Measurements from ENCODE around the gene PGBD4.
"Not testable (repeated sequence)": the region's sequence is repeated elsewhere in the genome, so short reads cannot be mapped to it uniquely, and the experiment has no call there.

The PGBD4 gene

GRCh38 chr15:34109797-34110663 lies 8.1 kb downstream of the PGBD4 start:
- no peak overlapping the region for H3K4me3 ChIP-seq (ENCODE audit: low read depth, low read length)
- DNase-seq (ENCODE audit: low read depth) = no peak

- no peak for DNase-seq (ENCODE audit: low read depth)
- no peak overlapping the region for H3K4me3 ChIP-seq (ENCODE audit: low read depth, low read length)
These were observed 9.6 kb downstream of the PGBD4 start for GRCh38 chr15:34111488-34111887.

- no peak overlapping the region for H3K4me3 ChIP-seq (ENCODE audit: low read depth, low read length)
- no peak for DNase-seq (ENCODE audit: low read depth)
These were observed 12.3 kb downstream of the PGBD4 start for GRCh38 chr15:34114215-34114614.

GRCh38 chr15:34114739-34115138 lies 12.9 kb downstream of the PGBD4 start:
- DNase-seq (ENCODE audit: low read depth) = no peak
- H3K4me3 ChIP-seq (ENCODE audit: low read depth, low read length) = no peak overlapping the region

GRCh38 chr15:34116620-34117019 lies 14.7 kb downstream of the PGBD4 start:
- DNase-seq (ENCODE audit: low read depth) = no peak

GRCh38 chr15:34119291-34119690 lies 17.4 kb downstream of the PGBD4 start:
- DNase-seq (ENCODE audit: low read depth) = no peak
- no peak overlapping the region for H3K4me3 ChIP-seq (ENCODE audit: low read depth, low read length)

More at GRCh38 chr15:34116620-34117019, 14.7 kb downstream of the PGBD4 start:
- no peak overlapping the region for H3K4me3 ChIP-seq (ENCODE audit: low read depth, low read length)

- DNase-seq (ENCODE audit: low read depth); H3K4me3 ChIP-seq (ENCODE audit: low read depth, low read length): not testable (repeated sequence)
These were observed 18.5 kb downstream of the PGBD4 start for GRCh38 chr15:34120420-34120819.

- not testable (repeated sequence) for DNase-seq (ENCODE audit: low read depth); H3K4me3 ChIP-seq (ENCODE audit: low read depth, low read length)
These were observed 19.9 kb downstream of the PGBD4 start for GRCh38 chr15:34121786-34122185.

- no peak overlapping the region for H3K4me3 ChIP-seq (ENCODE audit: low read depth, low read length)
- DNase-seq (ENCODE audit: low read depth) = peak; percentile 78
These were observed 20.9 kb downstream of the PGBD4 start for GRCh38 chr15:34122771-34123183.

GRCh38 chr15:34124651-34125050 lies 22.8 kb downstream of the PGBD4 start:
- H3K4me3 ChIP-seq (ENCODE audit: low read depth, low read length) = no peak overlapping the region
- DNase-seq (ENCODE audit: low read depth) = no peak

GRCh38 chr15:34125945-34126344 lies 24.1 kb downstream of the PGBD4 start:
- no peak overlapping the region for H3K4me3 ChIP-seq (ENCODE audit: low read depth, low read length)
- no peak for DNase-seq (ENCODE audit: low read depth)

- H3K4me3 ChIP-seq (ENCODE audit: low read depth, low read length) = no peak overlapping the region
- DNase-seq (ENCODE audit: low read depth) = no peak
These were observed 24.6 kb downstream of the PGBD4 start for GRCh38 chr15:34126522-34126921.

GRCh38 chr15:34128898-34129297 lies 27.0 kb downstream of the PGBD4 start:
- H3K4me3 ChIP-seq (ENCODE audit: low read depth, low read length) = no peak overlapping the region
- no peak for DNase-seq (ENCODE audit: low read depth)

- no peak for DNase-seq (ENCODE audit: low read depth)
- no peak overlapping the region for H3K4me3 ChIP-seq (ENCODE audit: low read depth, low read length)
These were observed 31.0 kb downstream of the PGBD4 start for GRCh38 chr15:34132881-34133280.

GRCh38 chr15:34133511-34133910 lies 31.6 kb downstream of the PGBD4 start:
- no peak for DNase-seq (ENCODE audit: low read depth)
- no peak overlapping the region for H3K4me3 ChIP-seq (ENCODE audit: low read depth, low read length)

- DNase-seq (ENCODE audit: low read depth) = no peak
- H3K4me3 ChIP-seq (ENCODE audit: low read depth, low read length) = no peak overlapping the region
These were observed 45.7 kb downstream of the PGBD4 start for GRCh38 chr15:34147371-34148140.

GRCh38 chr15:34154725-34155204 lies 52.9 kb downstream of the PGBD4 start:
- no peak for DNase-seq (ENCODE audit: low read depth)
- no peak overlapping the region for H3K4me3 ChIP-seq (ENCODE audit: low read depth, low read length)

GRCh38 chr15:34155859-34156258 lies 54.0 kb downstream of the PGBD4 start:
- DNase-seq (ENCODE audit: low read depth) = no peak
- no peak overlapping the region for H3K4me3 ChIP-seq (ENCODE audit: low read depth, low read length)

Measured in skeletal muscle cell (primary cell).